Measurements from ENCODE around the gene SEMA5A.

The SEMA5A gene

DNA sequence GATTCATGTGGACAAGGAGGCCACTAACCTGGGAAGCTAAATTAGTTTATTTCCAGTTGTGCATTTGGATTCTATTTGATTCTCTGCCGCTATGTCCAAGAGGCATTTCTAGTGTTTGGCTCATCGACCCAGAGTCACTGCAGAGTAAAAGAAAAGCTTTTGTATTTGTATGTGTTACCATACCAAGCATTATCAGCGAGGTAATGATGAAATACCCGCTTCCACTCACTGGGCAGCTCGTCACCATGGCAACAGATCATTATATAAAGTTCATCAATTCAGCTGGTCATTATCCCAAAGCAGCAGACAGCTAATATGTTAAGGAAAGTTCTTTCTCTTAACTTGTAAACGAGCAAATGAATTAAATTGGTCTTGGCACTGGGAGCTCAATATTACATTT is 380.3 kb downstream of the SEMA5A start:
- H3K4me1 ChIP-seq (ENCODE audit: insufficient read depth, low read length): peaks cover 8% of the 10 kb centered on the region; the same call in 1 of the 2 replicates

DNA sequence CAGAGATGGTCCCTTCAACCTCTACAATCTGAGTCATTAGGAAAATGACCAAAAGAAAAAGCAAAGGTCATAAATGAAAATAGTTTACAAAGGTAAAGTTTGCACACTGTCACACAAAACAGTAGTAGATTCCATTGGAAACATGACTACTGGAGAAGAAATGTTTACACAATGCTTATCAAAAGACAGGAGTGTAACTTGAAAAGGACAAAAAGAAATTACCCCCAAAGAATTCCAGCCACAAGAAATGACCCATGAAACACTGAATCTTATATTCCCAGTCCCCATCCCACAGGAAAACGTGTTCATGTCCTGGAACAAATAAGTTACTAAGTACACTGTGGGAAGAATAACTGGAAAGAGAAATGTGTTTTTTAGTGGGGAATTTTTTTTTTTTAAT is 385.1 kb downstream of the SEMA5A start:
- Histone ChIP-seq H3K36me3 (ENCODE audit: insufficient read depth, low read depth, low read length) (no peaks in the 10 kb centered on the region), H3K4me1 (ENCODE audit: insufficient read depth, low read length) (no peaks in the 10 kb centered on the region)

More for the DNA sequence above, 380.3 kb downstream of the SEMA5A start:
- H3K36me3 ChIP-seq (ENCODE audit: insufficient read depth, low read depth, low read length): no peaks in the 10 kb centered on the region
- no peak overlapping the region for H3K4me3 ChIP-seq (ENCODE audit: low read length)
- no peaks in the 10 kb centered on the region for H3K9me3 ChIP-seq (ENCODE audit: insufficient read depth, low read depth, low read length)
- no peak overlapping the region for H3K9ac ChIP-seq (ENCODE audit: low read depth, low read length)
- H3K27ac ChIP-seq (ENCODE audit: low read length): no peak overlapping the region
- no peaks in the 10 kb centered on the region for H3K27me3 ChIP-seq (ENCODE audit: insufficient read depth, low read length)

DNA sequence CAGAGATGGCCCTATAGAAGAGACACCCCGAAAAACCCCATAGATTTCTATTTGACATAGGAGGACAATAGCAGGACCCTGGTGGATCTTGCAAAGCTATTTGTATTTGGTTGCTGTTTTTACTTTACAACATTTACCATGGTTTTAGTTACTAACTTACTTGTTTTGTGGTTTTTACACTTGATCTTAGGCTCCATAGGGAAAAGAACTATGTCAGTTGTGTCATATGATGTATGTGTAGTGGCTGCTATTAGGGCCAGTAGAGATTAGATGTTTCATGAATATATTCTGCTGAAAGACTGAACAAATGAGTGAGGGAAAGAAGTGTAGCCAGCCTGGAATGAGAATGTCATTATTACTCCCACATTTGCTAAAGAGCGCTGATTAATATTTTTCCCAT is 388.1 kb downstream of the SEMA5A start:
- no peak overlapping the region for H3K9ac ChIP-seq (ENCODE audit: low read depth, low read length)
- H3K27ac ChIP-seq (ENCODE audit: low read length): no peak overlapping the region
- H3K36me3 ChIP-seq (ENCODE audit: insufficient read depth, low read depth, low read length): no peaks in the 10 kb centered on the region
- no peak overlapping the region for H3K4me3 ChIP-seq (ENCODE audit: low read length)
- H3K27me3 ChIP-seq (ENCODE audit: insufficient read depth, low read length): no peaks in the 10 kb centered on the region
- H3K4me1 ChIP-seq (ENCODE audit: insufficient read depth, low read length): no peaks in the 10 kb centered on the region
- no peaks in the 10 kb centered on the region for H3K9me3 ChIP-seq (ENCODE audit: insufficient read depth, low read depth, low read length)

More for the DNA sequence above, 385.1 kb downstream of the SEMA5A start:
- no peak overlapping the region for H3K9ac ChIP-seq (ENCODE audit: low read depth, low read length)
- H3K27ac ChIP-seq (ENCODE audit: low read length): no peak overlapping the region
- no peaks in the 10 kb centered on the region for H3K27me3 ChIP-seq (ENCODE audit: insufficient read depth, low read length)
- no peaks in the 10 kb centered on the region for H3K9me3 ChIP-seq (ENCODE audit: insufficient read depth, low read depth, low read length)
- no peak overlapping the region for H3K4me3 ChIP-seq (ENCODE audit: low read length)

DNA sequence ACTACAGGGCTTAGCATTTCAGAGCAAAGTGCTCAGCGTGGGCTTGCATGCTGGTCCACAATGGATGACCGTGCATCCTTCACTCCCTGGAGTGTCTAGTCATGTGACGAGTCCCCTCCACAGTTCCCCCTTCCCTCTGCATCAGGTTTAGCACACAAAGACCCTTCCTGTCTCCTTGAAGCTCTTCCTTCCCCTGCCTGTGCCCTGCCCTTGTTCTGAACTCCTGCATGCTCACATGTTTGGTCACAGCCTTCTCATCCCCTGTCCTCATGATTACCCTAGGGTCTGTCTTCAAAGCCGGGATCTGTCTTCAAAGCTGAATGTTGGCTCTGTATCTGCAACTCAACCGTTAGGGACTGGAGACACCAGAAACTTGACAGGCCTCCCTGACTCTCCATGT is 388.9 kb downstream of the SEMA5A start:
- no peaks in the 10 kb centered on the region for H3K36me3 ChIP-seq (ENCODE audit: insufficient read depth, low read depth, low read length)
- H3K4me3 ChIP-seq (ENCODE audit: low read length): no peak overlapping the region
- no peaks in the 10 kb centered on the region for H3K27me3 ChIP-seq (ENCODE audit: insufficient read depth, low read length)
- no peak overlapping the region for H3K27ac ChIP-seq (ENCODE audit: low read length)
- H3K9me3 ChIP-seq (ENCODE audit: insufficient read depth, low read depth, low read length): no peaks in the 10 kb centered on the region
- H3K9ac ChIP-seq (ENCODE audit: low read depth, low read length): no peak overlapping the region
- no peaks in the 10 kb centered on the region for H3K4me1 ChIP-seq (ENCODE audit: insufficient read depth, low read length)

DNA sequence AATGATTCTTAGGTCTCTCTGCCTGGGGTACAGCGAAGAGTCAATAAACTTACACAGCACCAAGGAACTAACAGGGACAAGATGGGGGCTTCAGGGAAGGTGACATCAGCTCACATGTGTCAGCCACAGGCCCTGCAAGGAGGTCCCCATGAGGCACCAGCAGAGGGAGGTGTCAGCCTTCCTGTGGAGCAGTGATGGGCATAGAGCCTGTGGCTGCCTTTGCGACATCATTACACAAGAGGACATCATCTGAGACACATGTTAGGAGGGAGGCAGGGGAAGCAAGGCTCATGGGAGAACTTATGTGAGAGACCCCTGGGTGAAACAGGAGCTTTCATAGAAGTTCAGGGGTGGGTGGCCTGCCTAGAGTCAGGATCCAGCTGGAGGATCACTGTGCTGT is 389.6 kb downstream of the SEMA5A start:
- Histone ChIP-seq H3K4me3 (ENCODE audit: low read length) (no peak overlapping the region), H3K36me3 (ENCODE audit: insufficient read depth, low read depth, low read length) (no peaks in the 10 kb centered on the region), H3K9me3 (ENCODE audit: insufficient read depth, low read depth, low read length) (no peaks in the 10 kb centered on the region), H3K27ac (ENCODE audit: low read length) (no peak overlapping the region), H3K9ac (ENCODE audit: low read depth, low read length) (no peak overlapping the region), H3K4me1 (ENCODE audit: insufficient read depth, low read length) (no peaks in the 10 kb centered on the region), H3K27me3 (ENCODE audit: insufficient read depth, low read length) (no peaks in the 10 kb centered on the region)

DNA sequence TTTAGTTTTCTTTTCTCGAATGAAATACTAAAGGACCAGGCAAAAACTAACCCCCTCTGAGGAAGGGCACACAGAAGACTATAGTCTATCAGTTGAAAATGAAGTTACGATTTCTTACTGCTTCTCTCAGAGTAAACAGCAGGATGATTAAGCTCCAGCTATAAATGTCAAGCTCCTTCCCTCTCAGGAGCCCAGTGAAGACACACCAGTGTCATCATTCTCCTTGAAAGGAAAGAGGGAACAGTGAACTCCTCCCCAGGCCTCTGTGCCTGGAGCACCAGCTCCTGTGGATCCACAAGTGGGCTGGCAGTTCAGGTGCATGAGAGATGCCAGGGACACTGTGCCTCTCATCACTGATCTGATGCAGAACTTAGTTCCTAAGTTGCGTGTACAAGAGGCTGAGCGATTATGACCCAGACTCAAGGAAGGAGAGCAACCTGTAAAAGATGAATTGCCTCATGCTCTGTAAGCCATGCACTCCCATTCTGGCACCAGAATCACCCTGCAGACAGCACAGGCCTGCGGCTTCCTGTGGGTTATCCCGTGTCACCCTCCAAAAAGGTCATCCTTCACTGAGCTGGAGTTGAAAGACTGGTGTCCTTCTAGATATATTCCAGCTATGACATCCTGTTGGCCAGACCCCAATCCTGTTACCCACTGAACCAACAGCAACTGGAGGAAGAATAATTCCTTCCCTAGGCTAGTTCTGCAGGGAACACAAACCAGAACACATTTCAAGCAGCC is 394.0 kb downstream of the SEMA5A start:
- H3K4me3 ChIP-seq (ENCODE audit: low read length): no peak overlapping the region
- no peaks in the 10 kb centered on the region for H3K9me3 ChIP-seq (ENCODE audit: insufficient read depth, low read depth, low read length)
- H3K4me1 ChIP-seq (ENCODE audit: insufficient read depth, low read length): no peaks in the 10 kb centered on the region
- H3K27me3 ChIP-seq (ENCODE audit: insufficient read depth, low read length): no peaks in the 10 kb centered on the region
- H3K9ac ChIP-seq (ENCODE audit: low read depth, low read length): no peak overlapping the region
- no peaks in the 10 kb centered on the region for H3K36me3 ChIP-seq (ENCODE audit: insufficient read depth, low read depth, low read length)
- H3K27ac ChIP-seq (ENCODE audit: low read length): no peak overlapping the region

DNA sequence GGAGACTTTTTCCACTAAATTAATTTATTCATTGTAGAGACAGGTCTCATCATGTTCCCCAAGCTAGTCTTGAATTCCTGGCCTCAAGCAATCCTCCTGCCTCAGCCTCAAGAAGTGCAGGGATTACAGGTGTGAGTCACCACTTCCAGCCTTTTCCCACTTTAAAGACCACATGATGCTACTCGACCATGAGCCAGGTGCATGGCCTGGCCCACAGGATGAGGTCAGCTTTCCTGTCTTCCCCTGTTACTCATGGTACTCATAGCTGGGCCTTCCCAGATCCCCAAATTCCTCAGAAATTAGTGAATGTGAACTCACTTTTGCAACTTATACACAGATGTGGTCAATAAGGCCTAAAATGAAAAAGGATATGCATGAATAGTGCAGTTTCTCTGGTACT is 395.9 kb downstream of the SEMA5A start:
- no peak overlapping the region for H3K4me3 ChIP-seq (ENCODE audit: low read length)
- no peaks in the 10 kb centered on the region for H3K4me1 ChIP-seq (ENCODE audit: insufficient read depth, low read length)
- H3K9me3 ChIP-seq (ENCODE audit: insufficient read depth, low read depth, low read length): peaks cover 2% of the 10 kb centered on the region; the same call in 1 of the 2 replicates
- H3K27ac ChIP-seq (ENCODE audit: low read length): no peak overlapping the region
- no peaks in the 10 kb centered on the region for H3K27me3 ChIP-seq (ENCODE audit: insufficient read depth, low read length)
- no peak overlapping the region for H3K9ac ChIP-seq (ENCODE audit: low read depth, low read length)
- no peaks in the 10 kb centered on the region for H3K36me3 ChIP-seq (ENCODE audit: insufficient read depth, low read depth, low read length)

DNA sequence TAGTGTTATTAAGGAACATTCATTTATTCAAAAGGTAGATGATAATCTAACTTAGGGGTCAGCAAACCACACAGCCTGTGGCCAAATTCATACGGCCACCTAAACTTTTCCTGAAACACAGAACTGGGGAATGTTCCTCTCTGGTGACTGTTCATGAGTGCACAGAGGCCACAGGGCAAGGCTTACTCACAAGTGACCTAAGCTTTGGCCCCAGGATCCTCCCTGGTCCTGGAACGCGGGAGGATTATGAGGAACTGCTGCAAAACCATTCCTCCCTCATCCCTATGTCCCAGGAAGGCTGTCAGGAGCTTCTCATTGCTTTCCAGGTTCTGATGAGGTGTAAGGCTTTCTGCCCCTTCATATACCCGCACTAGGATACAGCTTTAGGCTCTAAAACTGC is 397.6 kb downstream of the SEMA5A start:
- Histone ChIP-seq H3K4me3 (ENCODE audit: low read length) (no peak overlapping the region), H3K36me3 (ENCODE audit: insufficient read depth, low read depth, low read length) (no peaks in the 10 kb centered on the region), H3K4me1 (ENCODE audit: insufficient read depth, low read length) (no peaks in the 10 kb centered on the region), H3K9ac (ENCODE audit: low read depth, low read length) (no peak overlapping the region), H3K27me3 (ENCODE audit: insufficient read depth, low read length) (no peaks in the 10 kb centered on the region), H3K27ac (ENCODE audit: low read length) (no peak overlapping the region), H3K9me3 (ENCODE audit: insufficient read depth, low read depth, low read length) (peaks cover 3% of the 10 kb centered on the region; the same call in 1 of the 2 replicates)

DNA sequence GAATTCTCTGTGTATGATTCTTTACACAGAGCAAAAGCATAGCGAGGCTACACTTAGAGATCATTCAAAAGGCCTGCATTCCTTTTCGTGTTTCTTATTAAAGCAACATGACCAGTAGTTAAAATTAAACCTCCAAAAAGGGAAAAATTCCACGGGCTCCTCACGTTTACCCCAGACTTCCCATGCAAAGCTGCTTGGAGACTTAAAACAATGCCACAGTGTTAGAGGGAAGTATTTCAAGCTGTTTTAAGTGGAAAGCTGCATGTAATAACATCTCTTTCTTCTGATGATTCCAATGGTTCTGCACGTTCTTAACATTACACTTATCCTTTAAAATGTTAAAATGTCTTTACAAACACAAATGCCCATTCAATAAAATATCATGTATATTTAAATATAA is 405.2 kb downstream of the SEMA5A start:
- Histone ChIP-seq H3K27ac (ENCODE audit: low read length) (no peak overlapping the region), H3K27me3 (ENCODE audit: insufficient read depth, low read length) (no peaks in the 10 kb centered on the region), H3K4me3 (ENCODE audit: low read length) (no peak overlapping the region), H3K9ac (ENCODE audit: low read depth, low read length) (no peak overlapping the region), H3K4me1 (ENCODE audit: insufficient read depth, low read length) (no peaks in the 10 kb centered on the region), H3K9me3 (ENCODE audit: insufficient read depth, low read depth, low read length) (peaks cover 3% of the 10 kb centered on the region; the same call in 1 of the 2 replicates), H3K36me3 (ENCODE audit: insufficient read depth, low read depth, low read length) (no peaks in the 10 kb centered on the region)

DNA sequence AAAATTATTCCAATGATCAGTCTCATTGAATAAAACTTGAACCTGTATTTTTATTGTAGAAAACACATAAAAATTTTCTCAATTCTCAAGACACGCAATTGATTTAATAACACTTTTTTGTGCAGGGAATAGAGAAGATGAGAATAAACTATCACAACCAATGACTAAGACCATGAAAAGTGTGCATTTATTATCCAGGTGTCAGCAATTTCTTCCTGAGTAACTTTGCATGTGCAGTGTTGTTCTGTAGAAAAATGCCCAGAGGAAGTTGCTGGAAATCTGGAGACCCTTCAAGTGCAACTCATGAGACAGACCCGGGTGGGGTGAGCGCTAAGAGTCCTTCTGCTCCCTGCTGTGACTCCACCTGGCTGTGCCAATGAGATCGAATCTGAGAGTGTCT is 405.7 kb downstream of the SEMA5A start:
- H3K27me3 ChIP-seq (ENCODE audit: insufficient read depth, low read length): no peaks in the 10 kb centered on the region
- H3K9ac ChIP-seq (ENCODE audit: low read depth, low read length): no peak overlapping the region
- H3K4me1 ChIP-seq (ENCODE audit: insufficient read depth, low read length): no peaks in the 10 kb centered on the region
- H3K4me3 ChIP-seq (ENCODE audit: low read length): no peak overlapping the region
- H3K9me3 ChIP-seq (ENCODE audit: insufficient read depth, low read depth, low read length): peaks cover 2% of the 10 kb centered on the region; the same call in 1 of the 2 replicates
- H3K27ac ChIP-seq (ENCODE audit: low read length): no peak overlapping the region
- no peaks in the 10 kb centered on the region for H3K36me3 ChIP-seq (ENCODE audit: insufficient read depth, low read depth, low read length)

DNA sequence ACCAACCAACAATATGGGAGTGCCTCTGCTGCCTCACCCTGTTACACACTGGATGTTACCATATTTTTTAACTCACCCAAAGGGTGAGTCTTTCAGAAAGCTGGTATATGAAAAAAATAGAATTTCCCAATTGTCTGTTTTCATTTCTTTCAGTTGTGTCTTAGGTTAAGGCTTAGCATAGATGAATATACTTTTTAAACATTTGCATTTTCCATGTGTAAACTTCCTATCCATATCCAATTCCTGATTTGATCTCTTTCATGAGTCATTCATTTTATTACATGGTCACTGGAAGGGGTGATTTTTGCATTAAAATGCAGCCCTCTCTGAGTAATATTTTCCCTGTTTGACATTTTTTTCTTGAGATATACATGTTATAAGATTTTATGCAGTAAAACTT is 406.5 kb downstream of the SEMA5A start:
- no peak overlapping the region for H3K9ac ChIP-seq (ENCODE audit: low read depth, low read length)
- H3K9me3 ChIP-seq (ENCODE audit: insufficient read depth, low read depth, low read length): no peaks in the 10 kb centered on the region
- no peak overlapping the region for H3K27ac ChIP-seq (ENCODE audit: low read length)
- H3K4me1 ChIP-seq (ENCODE audit: insufficient read depth, low read length): no peaks in the 10 kb centered on the region
- H3K36me3 ChIP-seq (ENCODE audit: insufficient read depth, low read depth, low read length): no peaks in the 10 kb centered on the region
- no peak overlapping the region for H3K4me3 ChIP-seq (ENCODE audit: low read length)
- no peaks in the 10 kb centered on the region for H3K27me3 ChIP-seq (ENCODE audit: insufficient read depth, low read length)

DNA sequence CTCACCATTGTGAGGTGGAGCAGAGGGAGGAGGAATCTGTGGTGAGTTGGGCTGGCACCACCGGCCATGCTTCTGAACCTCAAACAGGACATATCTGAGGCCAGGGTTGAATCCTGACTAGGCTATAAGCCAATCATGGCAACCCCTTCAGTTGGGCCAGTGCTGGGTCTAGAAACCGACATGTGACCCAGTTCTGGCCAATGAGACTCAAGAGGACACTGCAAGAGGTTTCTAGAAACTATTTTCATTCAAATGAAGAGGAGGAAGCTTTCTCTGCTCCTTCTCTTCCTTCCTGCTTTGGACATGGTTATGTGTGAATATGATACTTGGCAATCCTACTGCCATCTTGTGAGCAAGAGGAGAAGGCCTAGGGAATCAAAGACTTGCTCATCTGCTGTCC is 417.7 kb downstream of the SEMA5A start:
- H3K36me3 ChIP-seq (ENCODE audit: insufficient read depth, low read depth, low read length): no peaks in the 10 kb centered on the region

More for the DNA sequence above, 417.7 kb downstream of the SEMA5A start:
- no peak overlapping the region for H3K4me3 ChIP-seq (ENCODE audit: low read length)
- H3K27ac ChIP-seq (ENCODE audit: low read length): no peak overlapping the region
- H3K27me3 ChIP-seq (ENCODE audit: insufficient read depth, low read length): no peaks in the 10 kb centered on the region
- no peaks in the 10 kb centered on the region for H3K9me3 ChIP-seq (ENCODE audit: insufficient read depth, low read depth, low read length)
- H3K9ac ChIP-seq (ENCODE audit: low read depth, low read length): no peak overlapping the region
- H3K4me1 ChIP-seq (ENCODE audit: insufficient read depth, low read length): no peaks in the 10 kb centered on the region
